HG03064 (cell line): ENCODE results near the gene ATP5F1A.

Source experiments
- ATAC-seq: cut with Tn5 transposase; IDR thresholded peaks from one replicate; pipeline ENCODE4 v1.9.1; 2021; ENCODE audit warnings: low read depth; ENCODE audit not compliant: unreplicated experiment

Gene ATP5F1A

DNA sequence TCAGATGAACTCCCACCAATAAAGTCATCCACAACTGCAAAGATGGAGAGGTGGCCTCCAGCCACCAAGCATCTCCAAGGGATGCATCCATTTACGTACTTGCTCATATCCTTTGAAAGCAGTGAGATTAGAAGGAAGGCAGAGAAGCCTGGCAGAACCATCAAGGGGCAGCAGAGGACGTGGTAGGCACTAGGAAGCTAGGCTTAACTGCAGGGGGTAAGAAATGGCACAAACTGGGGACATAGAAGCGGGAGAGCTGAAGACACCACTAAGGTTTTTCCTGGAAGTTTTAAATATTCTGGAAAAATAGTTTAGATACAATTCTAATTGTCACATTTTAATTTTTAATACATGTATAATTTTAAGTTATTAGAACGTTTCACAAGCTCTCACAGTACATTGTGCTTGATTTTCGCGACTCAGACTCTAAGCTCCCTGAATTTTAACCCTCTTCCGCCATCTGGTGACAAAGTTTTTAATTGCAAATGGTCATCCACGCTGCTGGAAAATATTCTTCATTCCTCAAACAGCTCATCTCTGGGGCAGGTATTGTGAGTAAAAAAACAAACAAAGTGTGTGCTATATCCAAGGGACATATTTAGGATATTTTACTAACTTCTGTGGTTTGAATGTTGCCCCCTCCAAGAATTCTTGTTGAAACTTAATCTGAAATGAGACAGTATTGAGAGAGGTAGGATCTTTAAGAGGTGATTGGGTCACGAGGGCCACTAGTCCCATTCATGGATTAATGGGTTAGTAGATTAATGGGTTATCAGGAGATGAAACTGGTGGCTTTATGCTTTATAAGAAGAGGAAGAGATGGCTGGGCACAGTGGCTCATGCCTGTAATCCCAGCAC is 24.4 kb downstream of the ATP5F1A start:
- no peak for ATAC-seq

DNA sequence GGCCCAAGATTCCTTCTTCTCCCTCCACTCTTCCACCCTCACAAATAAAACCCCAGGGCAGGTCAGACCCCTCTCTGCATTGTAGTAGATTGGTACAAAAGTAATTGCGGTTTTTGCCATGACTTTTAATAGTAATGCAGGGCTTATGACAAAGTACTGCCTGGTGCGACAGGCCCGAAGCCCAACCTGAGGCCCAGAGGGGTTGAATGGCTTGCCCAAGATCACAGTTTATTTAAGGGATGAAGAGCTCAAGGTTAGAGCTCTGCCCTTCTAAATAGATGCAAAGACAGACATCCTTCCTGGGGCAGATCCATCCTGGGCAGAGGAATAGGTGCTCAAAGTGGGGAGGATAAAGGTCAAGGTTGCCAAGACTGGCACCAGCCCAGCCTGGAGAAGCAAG is 25.1 kb downstream of the ATP5F1A start:
- no peak for ATAC-seq

DNA sequence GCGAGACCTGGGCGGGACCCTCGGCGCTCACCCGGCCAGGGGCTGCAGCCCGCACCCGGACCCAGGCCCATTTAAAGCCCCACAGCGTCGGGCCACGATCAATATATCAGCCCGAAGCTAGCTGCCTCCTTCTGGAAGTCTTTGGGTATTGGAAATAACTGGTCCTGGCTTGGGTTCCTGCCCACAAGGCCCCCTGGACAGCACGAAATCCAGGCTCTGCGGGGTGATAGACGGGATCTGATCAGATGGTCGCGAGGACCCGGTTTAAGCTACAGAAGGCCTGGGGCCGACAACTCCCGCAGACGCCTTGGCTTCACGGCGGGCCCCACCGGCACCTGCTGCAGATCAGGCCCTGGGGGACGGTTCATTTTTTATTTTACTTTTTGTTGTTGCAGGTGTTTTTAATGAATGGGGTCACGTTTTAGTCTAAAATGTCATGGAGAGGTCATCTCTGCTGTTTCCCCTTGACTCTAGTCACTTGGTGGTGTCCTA is 25.7 kb downstream of the ATP5F1A start:
- no peak for ATAC-seq

DNA sequence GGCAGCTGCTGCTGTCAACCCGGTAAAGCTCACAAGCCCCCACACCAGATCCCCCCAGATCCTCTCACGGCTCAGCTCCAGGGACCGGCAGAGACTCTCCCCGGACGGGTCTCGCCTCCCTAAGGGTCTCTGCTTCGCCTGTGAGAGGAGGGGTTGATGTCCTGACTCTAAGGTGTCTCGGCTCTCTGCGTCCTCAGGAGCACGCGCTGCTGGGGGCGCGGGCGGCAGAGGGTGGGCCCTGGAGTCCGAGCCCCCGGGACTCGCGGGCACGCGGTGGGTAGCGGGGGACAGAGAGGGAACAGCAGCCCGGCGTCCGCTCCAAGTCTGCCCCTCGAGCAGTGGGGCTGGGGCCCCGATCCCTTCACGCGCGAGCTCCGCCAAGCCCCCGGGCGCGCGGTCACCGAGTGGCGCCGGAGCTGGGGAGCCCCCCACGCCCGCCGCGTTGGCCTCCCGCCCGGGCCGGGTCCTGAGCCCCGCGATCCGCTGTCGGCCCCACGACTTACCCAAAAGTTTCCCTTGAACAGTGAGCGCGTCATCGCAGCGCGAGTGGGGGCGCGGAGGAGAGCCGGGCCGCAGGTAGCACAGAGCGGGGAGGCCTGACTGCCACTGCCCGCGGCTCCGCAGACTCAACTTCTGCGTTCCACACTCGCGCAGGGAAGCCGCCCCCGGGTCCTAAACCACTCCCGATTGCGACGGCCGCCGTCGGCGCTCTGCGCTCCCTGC is 26.3 kb downstream of the ATP5F1A start, which contains the start of gene PSTPIP2:
Gene PSTPIP2, minus strand, starts transcription at position 608 of the 723 bp plus-strand sequence. Its CDS starts 72 bp downstream, at position 536.
- peak; percentile 56 for ATAC-seq

DNA sequence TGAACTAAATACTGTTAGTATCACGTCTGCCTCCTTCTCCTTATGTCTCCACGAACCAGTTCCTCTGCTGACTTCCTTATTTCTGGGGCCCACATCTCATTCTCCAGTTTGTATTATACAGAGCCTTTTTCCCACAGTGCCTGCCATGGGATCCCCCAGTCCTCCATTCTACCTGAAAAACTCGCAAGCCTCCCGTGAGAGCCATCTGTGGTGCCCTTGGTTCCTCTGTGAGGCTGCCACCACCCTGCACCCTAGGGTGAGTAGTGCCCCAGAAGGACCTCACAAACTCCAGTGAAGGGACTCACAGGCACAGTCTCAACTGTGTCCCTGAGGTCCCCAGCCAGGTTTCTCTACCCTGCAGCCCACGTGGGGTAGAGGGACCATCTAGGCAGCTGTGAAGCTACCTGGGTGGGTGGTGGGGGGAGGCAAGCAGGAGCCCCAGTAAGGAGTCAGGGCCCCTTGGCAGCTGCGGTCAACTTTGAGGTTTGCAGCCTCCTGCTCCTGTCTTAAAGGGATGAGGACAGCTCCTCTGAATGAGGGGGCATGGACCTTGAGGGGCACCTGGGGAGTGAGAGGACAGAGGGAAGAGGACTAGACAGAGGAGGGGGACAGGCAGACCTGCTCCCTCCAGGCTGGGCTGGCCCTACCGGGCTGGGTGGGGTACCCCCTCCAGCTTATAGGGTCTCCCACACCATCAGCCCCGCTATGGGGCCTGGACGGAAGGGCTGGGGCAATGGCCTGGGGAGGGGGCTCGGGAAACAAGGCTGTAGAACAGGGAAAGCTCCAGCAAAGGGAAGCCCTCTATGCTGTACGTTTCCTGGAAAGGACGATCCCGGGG is 27.1 kb downstream of the ATP5F1A start:
- ATAC-seq = peak; percentile 40

DNA sequence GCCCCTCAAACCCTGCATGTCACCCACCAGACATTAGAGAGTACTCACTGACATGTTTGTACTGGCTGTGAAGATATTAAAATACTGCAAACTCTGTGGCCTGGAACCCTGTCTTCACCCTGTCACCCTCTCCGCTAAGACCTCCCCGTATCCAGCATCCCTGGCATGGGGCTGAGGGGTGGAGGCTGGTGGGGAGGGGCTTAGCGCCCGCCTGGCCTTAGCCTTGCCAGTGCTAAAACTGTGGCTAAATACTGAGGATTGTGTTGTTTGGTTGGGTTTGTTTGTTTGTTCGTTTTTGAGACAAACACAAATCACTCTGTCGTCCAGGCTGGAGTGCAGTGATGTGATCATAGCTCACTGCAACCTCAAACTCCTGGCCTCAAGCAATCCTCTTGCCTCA is 27.9 kb downstream of the ATP5F1A start:
- no peak for ATAC-seq

DNA sequence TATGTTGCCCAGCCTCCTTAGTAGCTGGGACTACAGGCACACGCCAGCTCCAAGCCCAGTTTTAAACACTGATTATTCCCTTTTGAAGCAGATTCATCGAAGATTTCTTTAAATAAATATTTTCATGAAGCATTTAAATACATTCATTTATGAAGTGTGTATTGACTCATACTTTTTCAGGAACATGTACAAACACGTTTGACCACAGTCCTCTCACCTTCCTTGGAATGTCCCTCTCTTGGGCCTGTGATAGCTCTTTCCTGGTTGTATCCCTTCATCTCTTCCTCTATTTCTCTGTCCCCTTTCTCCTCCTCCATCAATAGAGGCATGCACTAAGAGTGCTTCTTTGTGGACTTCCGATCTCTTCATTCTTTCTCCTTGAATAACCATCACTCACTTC is 28.6 kb downstream of the ATP5F1A start:
- ATAC-seq = no peak

DNA sequence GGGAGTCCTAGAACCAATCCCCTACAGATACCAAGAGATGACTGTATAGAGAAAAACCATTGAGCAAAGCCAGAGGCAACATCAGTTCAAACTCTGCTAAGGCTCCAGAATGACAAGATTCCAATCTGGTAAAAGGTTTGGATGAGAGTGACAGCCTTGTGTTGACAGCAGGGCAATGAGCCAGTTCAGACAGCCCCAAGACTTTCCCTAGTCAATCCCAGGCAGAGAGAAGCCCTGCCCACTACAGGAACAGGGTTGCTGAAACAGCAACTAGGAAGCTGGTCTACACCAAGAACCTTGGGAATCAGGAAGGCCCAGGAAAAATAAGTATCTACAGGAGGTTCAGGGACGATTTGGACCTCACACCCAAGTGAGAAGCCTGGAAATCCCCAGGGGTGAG is 29.3 kb downstream of the ATP5F1A start:
- ATAC-seq = no peak

DNA sequence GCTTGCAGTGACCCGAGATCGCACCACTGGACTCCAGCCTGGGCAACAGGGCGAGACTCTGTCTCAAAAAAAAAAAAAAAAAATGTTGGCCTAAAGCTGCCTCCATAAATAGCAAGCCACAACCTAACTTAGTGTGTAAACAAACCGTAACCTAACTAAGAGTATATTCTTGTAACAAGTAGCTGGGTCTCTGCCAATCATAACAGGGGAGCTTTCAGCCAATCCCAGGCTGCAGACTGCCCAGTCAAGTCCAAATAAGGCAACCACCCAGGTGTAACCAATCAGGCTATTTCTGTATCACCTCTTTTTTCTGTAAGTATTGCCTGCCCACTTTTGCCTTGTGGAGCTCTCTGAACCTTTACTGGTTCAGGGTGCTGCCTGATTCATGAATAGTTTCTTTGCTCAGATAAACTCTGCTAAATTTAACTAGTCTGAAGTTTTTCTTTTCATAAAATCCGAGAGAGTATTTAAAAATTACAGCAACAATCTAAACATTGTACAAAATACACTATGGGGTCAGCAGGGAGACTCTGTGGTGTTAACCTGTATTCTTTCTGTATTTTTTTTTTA is 30.6 kb downstream of the ATP5F1A start:
- no peak for ATAC-seq

DNA sequence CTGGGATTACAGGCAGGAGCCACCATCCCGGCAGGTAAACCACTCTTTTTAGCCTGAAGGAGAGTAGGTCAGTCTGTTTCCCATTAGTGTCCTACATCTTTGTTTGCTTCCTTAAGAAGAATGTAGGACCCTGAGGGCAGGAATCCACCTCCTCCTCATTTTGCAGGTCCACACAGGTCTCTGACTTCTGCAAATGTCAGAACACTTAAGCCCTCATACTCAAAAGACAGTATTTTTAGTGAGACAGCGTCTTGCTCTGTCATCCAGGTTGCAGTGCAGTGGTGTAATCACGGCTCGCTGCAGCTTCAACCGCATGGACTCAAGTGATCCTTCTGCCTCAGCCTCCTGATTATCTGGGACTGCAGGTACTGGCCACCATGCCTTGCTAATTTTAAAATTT is 35.3 kb downstream of the ATP5F1A start:
- no peak for ATAC-seq

DNA sequence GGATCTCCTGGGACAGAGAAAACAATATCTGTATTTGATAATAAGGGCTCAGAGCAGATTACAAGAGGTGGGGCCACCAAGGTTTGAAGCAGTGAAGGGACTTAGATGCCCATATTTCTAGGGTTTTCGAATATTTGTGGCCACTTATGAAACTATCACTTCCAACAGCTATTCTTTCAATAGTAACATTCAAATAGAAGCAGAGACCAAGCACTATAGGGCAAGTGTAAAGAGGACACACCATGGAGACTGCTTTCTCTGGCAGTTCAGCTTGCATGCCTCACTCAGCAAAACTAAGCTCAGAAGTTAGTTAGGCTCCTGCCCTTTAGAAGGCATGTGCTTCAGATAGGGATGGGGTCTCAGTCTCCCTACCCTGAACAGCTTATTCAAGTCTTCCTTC is 36.3 kb downstream of the ATP5F1A start:
- ATAC-seq = no peak

DNA sequence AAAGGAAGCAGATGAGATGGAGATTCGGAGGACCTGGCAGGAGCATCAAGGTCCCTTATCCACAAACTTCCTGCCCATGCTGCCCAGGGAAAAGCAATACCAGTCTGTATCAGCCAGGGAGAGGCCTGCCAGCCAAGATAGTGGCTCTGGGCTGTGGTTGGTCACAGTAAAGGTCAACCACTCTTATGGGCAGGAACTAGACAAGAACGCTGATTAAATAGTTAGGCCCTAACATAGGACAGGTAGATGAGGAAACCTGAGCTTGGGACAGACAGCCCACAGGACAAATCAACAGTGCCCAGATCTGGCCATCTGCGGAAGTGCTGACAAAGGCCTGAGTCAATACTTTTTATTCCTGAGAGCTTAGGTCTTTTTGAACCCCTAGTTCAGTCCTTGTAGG is 36.7 kb downstream of the ATP5F1A start:
- no peak for ATAC-seq

DNA sequence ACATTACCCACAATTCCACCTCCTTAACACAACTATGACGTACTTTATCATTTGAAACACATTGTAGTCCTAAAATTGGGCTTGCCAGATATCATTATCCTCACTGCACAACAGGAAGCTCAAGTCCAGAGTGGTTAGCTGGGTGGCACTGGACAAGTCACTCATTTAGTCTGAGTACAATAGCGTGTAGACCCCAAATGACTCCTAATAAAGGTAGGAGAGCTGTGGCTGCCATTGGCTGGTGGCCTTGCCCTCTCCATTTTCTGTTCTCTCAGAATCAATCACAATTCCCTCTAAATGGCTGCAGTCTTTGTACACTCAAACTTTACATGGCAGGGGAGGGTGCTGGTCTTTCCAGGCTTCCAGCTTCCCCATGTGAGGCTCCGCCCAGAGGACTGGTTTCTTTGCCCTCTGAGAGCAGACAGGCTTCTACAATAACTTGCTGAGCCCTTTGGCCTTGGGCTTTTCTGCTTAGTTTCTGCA is 37.7 kb downstream of the ATP5F1A start:
- no peak for ATAC-seq

DNA sequence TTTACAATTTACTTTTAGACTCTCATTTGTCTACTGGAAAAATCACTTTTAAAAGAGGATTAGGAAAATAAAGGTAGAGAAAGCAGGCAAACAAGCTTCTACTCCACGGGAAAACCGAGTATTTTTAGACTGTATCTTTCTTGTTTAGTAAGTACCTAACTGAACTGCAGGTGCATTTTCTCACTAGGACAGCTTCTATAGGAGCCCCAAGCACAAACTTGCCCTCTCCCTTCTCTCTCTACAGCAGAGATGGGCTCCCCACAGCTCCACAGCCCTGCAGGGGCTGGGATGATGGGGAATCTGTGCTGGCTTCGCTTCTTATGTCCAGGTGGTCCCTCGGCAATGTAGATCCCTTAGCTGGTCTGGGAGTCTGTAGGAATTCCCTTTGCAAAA is 42.3 kb downstream of the ATP5F1A start:
- ATAC-seq = no peak

DNA sequence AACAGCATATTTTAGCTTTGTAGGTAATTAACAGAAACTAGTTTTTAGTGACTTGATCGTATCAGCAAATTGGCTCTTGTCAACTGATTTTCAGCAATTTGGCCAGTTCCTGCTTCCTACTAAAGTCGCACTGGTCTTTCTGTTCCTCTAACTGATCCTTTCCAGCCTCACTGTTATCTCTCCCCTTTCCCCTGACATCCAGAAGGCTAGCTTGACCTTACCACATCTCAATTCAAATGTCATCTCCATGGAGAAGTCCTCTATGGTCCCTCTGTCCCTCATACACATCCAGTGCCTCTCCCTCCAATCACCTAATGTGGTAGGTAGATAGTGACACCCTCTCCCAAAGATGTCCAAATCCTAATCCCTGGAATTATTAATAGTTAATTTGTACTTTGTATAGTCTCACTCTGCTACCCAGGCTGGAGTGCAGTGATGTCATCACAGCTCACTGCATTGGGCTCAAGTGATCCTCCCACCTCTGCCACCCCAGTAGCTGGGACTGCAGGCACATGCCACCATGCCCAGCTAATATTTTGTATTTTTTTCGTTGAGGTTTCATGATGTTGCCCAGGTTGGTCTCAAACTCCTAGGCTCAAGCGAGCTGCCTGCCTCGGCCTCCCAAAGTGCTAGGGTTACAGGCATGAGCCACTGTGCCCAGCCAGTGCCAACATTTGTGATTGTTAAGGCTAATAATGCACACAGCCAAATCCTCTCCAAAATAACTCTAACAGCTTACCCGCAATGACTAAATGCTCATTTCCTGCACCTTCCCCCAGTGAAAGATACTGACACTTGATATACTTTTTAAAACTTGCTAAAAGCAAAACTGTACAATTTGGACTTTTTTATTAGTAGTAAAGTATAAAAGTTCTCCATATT is 42.9 kb downstream of the ATP5F1A start:
- ATAC-seq = no peak

DNA sequence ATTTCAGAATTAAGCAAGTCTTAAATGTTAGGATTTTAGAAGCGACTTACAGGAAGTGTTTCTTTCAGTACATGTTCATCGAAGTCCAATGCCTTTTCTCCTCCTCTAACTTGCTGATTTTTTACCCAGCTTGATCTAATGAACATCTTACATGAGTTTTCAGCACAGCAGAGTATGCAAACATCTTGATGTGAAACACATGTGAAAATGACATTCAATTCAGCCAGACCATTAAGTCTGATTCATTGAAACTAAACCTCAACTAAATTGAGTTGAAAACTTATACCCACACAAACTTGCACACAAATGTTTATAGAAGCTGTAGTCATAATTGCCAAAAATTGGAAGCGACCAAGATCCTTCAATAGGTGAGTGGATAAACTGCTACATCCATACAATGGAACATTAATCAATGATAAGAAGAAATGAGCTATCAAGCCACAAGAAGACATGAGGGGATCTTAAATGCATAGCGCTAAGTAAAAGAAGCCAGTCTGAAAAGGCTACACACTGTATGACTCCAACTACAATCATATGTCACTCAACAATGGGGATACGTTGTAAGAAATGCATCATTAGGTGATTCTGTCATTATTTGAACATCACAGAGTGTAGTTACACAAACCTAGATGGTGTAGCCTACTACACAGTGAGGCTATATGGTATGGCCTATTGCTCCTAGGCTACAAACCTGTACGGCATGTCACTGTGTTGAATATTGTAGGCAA is 44.6 kb downstream of the ATP5F1A start:
- ATAC-seq = no peak

DNA sequence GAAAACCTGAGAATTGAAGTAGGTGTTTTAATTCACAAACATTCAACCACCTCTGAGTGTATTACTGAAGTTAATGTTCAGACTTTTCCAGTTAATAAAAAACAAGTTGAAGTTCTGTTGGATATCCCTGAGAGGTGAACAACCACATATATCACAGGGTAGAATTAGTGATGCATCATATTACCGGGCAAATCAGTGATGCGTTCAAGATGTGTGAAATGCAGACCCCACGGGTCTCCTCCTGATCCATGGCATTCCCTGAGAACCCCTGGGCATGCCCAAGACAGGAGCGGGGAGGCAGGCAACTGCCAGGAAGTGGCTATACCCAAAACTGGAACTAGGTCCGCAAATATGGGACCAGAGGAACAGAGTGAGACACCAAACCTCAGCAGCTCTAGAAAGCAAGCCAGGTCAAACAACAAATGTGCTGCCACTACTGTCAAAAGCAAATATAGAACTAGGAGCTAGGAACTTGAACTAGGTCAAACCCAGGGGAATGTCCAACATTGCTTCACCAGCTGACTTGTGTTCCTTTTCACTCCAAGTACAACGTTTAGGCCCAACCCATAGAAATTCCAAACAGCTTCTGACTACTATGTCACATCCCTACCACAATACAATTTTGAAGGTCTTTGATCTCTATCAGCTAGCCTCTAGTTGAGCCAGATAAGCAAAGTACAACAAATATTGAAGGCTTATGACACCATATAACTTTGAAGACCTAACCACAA is 46.2 kb downstream of the ATP5F1A start:
- no peak for ATAC-seq

DNA sequence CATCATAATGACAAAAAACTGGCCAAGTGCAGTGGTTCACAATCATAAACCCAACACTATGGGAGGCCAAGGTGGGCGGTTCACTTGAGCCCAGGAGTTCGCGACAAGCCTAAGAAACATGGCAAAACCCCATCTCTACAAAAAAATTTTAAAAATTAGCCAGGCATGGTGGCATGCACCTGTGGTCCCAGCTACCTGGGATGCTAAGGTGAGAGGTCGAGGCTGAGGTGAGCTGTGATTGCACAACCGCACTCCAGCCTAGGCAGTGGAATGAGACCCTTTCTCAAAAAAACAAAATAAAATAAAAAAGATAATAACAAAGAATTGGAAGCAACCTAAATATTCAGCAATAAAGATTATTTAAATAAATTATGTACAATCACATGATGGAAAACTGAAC is 47.8 kb downstream of the ATP5F1A start:
- no peak for ATAC-seq
